Neutrophil (primary cell): ENCODE measurements around the gene DENND5B.
"Not testable (repeated sequence)": the region's sequence is repeated elsewhere in the genome, so short reads cannot be mapped to it uniquely, and the experiment has no call there.

Experiments
- H3K27ac ChIP-seq: fragments of 200-600 bp; sonication (generic); 2 replicates; pipeline ENCODE4 v1.5.1; 2016; ENCODE audit warnings: mild to moderate bottlenecking, moderate library complexity
- H3K27me3 ChIP-seq: fragments of 200-600 bp; sonication (generic); 2 replicates; pipeline ENCODE4 v1.6.0; 2016; ENCODE audit warnings: mild to moderate bottlenecking
- H3K36me3 ChIP-seq: fragments of 200-600 bp; sonication (generic); 2 replicates; pipeline ENCODE4 v1.5.1; 2017
- H3K4me1 ChIP-seq, 2 experiments: fragments of 200-600 bp in 1 of 2; sonication (generic) in 1 of 2; 1 replicate in 1 of 2; 2 replicates in 1 of 2; pipeline versions ENCODE4 v1.5.1 to v1.6.1; 2013 to 2016; ENCODE audit warnings: low read depth in 1 of 2, low read length in 1 of 2, mild to moderate bottlenecking in 1 of 2, moderate library complexity in 1 of 2; ENCODE audit not compliant: control insufficient read depth in 1 of 2, insufficient read depth in 1 of 2
- H3K4me3 ChIP-seq, 2 experiments: fragments of 200-600 bp in 1 of 2; sonication (generic) in 1 of 2; 1 replicate in 1 of 2; 2 replicates in 1 of 2; pipeline ENCODE4 v1.5.1; 2013 to 2016; ENCODE audit warnings: low read depth in 1 of 2, low read length in 1 of 2, mild to moderate bottlenecking in 1 of 2, moderate library complexity in 1 of 2
- H3K9me3 ChIP-seq: fragments of 200-600 bp; sonication (generic); 2 replicates; pipeline ENCODE4 v1.5.1; 2016
- TF ChIP-seq, protein P1 (sequence below): fragments of 200-600 bp; sonication (generic); IDR thresholded peaks from 2 replicates; pipeline ENCODE4 v1.5.1; 2016; ENCODE audit warnings: antibody characterized with exemption

The DENND5B gene

DNA sequence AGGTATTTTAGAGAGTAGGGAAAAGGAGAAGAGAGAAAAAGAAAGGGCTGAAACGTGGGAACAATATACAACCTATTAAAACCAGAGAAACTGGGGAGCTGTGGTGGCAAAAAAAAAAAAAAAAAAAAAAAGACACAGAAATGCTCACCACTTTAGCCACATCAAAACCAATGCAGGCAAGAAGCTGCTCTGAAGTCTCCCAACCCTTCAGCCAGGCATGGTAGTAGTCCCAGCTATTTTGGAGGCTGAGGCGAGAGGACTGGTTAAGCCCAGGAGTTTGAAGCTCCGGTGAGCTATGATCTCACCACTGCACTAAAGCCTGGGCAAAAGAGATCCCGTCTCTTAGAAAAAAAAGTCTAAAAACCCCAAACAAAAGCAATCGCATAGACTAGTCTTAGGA is 33.2 kb downstream of the DENND5B start:
- Histone ChIP-seq H3K27ac (no peak overlapping the region), H3K36me3 (no peaks in the 10 kb centered on the region), H3K9me3 (no peaks in the 10 kb centered on the region), H3K4me3 (no peak overlapping the region), H3K27me3 (no peaks in the 10 kb centered on the region), H3K4me1 (no peaks in the 10 kb centered on the region)
- TF ChIP-seq, protein P1, sequence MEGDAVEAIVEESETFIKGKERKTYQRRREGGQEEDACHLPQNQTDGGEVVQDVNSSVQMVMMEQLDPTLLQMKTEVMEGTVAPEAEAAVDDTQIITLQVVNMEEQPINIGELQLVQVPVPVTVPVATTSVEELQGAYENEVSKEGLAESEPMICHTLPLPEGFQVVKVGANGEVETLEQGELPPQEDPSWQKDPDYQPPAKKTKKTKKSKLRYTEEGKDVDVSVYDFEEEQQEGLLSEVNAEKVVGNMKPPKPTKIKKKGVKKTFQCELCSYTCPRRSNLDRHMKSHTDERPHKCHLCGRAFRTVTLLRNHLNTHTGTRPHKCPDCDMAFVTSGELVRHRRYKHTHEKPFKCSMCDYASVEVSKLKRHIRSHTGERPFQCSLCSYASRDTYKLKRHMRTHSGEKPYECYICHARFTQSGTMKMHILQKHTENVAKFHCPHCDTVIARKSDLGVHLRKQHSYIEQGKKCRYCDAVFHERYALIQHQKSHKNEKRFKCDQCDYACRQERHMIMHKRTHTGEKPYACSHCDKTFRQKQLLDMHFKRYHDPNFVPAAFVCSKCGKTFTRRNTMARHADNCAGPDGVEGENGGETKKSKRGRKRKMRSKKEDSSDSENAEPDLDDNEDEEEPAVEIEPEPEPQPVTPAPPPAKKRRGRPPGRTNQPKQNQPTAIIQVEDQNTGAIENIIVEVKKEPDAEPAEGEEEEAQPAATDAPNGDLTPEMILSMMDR: no peak

DNA sequence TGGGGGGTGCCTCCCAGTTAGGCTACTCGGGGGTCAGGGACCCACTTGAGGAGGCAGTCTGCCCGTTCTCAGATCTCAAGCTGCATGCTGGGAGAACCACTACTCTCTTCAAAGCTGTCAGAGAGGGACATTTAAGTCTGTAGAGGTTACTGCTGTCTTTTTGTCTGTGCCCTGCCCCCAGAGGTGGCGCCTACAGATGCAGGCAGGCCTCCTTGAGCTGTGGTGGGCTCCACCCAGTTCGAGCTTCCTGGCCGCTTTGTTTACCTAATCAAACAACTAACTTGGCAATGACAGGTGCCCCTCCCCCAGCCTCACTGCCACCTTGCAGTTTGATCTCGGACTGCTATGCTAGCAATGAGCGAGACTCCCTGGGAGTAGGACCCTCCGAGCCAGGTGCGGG is 35.5 kb downstream of the DENND5B start:
- H3K27me3 ChIP-seq, H3K27ac ChIP-seq, H3K9me3 ChIP-seq, H3K36me3 ChIP-seq, H3K4me3 ChIP-seq, H3K4me1 ChIP-seq: not testable (repeated sequence)

DNA sequence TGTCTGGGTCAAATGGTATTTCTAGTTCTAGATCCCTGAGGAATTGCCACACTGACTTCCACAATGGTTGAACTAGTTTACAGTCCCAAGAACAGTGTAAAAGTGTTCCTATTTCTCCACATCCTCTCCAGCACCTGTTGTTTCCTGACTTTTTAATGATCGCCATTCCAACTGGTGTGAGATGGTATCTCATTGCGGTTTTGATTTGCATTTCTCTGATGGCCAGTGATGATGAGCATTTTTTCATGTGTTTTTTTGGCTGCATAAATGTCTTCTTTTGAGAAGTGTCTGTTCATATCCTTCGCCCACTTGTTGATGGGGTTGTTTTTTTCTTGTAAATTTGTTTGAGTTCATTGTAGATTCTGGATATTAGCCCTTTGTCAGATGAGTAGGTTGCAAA is 40.3 kb downstream of the DENND5B start:
- H3K9me3 ChIP-seq, H3K27me3 ChIP-seq, H3K4me3 ChIP-seq, H3K27ac ChIP-seq, H3K36me3 ChIP-seq, H3K4me1 ChIP-seq: not testable (repeated sequence)

DNA sequence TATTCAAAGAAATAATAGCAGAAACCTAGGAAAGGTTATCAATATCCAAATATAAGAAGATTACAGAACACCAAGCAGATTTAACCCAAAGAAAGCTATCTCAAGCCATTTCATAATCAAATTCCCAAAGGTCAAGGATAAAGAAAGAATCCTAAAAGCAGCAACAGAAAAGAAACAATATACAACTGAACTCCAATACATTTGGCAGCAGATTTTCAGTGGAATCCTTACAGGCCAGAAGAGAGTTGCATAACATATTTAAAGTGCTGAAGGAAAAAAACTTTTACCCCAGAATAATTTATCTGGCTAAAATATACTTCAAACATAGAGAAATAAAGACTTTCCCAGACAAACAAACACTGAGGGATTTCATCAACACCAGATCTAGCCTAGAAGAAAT is 54.3 kb downstream of the DENND5B start:
- Histone ChIP-seq H3K4me1 (no peaks in the 10 kb centered on the region), H3K27me3 (no peaks in the 10 kb centered on the region), H3K36me3 (no peaks in the 10 kb centered on the region), H3K27ac (no peak overlapping the region), H3K4me3 (no peak overlapping the region), H3K9me3 (no peaks in the 10 kb centered on the region)
- TF ChIP-seq, protein P1: no peak

DNA sequence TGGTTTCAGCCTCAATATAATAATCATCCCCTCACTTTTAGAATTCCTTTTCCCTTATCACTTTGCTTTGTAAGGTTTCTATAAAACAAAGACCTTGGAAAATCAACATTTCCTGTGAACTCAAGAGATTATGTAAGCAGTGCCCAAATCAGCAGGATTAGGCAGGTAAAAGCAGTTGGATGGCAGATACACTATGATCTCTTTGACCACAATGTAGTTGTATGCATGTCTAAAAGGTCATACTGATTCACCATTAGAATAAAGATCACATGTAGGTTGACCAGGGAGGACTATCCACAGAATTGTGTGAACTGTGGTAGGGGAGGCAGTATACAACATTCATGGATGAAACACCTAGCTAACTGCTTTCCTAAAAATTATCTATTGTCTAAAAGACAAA is 57.5 kb downstream of the DENND5B start:
- Histone ChIP-seq H3K4me1 (no peaks in the 10 kb centered on the region), H3K27me3 (no peaks in the 10 kb centered on the region), H3K27ac (no peak overlapping the region), H3K4me3 (no peak overlapping the region), H3K36me3 (no peaks in the 10 kb centered on the region), H3K9me3 (no peaks in the 10 kb centered on the region)
- TF ChIP-seq, protein P1: no peak

DNA sequence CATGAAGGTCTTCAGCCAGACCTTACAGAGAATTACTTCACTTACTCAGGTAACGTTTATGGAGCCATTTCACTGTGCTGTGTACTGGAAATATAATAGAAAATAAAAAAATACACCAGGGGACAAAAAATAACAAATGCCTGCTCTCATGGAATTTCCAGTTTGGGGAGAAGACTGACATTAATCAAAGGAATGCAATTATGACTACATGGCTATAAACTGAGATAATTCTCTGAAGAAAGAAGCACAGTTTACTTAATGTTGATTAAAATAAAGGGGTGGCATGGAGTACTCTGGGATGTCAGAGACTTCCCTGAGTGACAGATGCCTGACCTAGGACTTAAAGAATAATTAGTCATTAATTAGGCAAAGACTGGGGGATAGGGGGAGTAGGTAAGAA is 59.0 kb downstream of the DENND5B start:
- TF ChIP-seq, protein P1: no peak
- no peaks in the 10 kb centered on the region for H3K9me3 ChIP-seq
- no peaks in the 10 kb centered on the region for H3K36me3 ChIP-seq
- H3K4me1 ChIP-seq: no peaks in the 10 kb centered on the region
- no peak overlapping the region for H3K4me3 ChIP-seq
- H3K27ac ChIP-seq: no peak overlapping the region
- H3K27me3 ChIP-seq: no peaks in the 10 kb centered on the region

DNA sequence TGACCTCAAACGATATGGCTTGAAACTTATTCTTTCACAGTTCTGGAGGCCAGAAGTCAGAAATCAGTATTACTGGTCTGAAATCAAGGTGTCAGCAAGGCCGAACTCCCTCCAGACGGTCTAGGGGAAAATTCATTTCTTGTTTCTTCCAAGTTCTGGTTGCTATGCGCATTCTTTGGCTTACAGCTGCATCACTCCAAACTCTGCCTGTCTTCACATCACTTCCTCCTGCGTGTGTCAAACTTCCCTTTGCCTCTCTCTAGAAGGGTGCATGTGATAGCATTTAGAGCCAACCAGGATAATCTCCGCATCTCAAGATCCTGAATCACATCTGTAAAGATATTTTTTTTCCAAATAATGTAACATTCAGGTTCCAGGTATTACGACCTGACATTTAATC is 62.8 kb downstream of the DENND5B start:
- Histone ChIP-seq H3K4me1 (no peaks in the 10 kb centered on the region), H3K27me3 (no peaks in the 10 kb centered on the region), H3K27ac (no peak overlapping the region), H3K36me3 (no peaks in the 10 kb centered on the region), H3K9me3 (no peaks in the 10 kb centered on the region), H3K4me3 (no peak overlapping the region)
- TF ChIP-seq, protein P1: no peak
